HEK293 (cell line): ENCODE data around the gene GPATCH3.
A peak's percentile ranks its signal among the peaks of the same experiment; 100 is the strongest.

Experiments used
- GFI1B ChIP-seq: fragments of 450-650 bp; formaldehyde crosslinking; IDR thresholded peaks from 2 replicates; pipeline ENCODE4 v1.5.1; 2016; ENCODE audit warnings: missing biosample characterization, missing genetic modification characterization
- HOXD13 ChIP-seq: sonication (generic); formaldehyde crosslinking; IDR thresholded peaks from 2 replicates; pipeline ENCODE4 v1.8.0; 2022; ENCODE audit warnings: missing genetic modification reagents, borderline replicate concordance
- KLF1 ChIP-seq: fragments of 450-650 bp; formaldehyde crosslinking; IDR thresholded peaks from 2 replicates; pipeline ENCODE4 v1.5.1; 2016; ENCODE audit warnings: missing biosample characterization, missing genetic modification characterization
- RBAK ChIP-seq: fragments of 450-650 bp; formaldehyde crosslinking; IDR thresholded peaks from 2 replicates; pipeline ENCODE4 v1.5.1; 2016; ENCODE audit warnings: missing biosample characterization, missing genetic modification characterization
- SCRT2 ChIP-seq: fragments of 450-650 bp; formaldehyde crosslinking; IDR thresholded peaks from 2 replicates; pipeline ENCODE4 v1.5.1; 2016; ENCODE audit warnings: missing biosample characterization, missing genetic modification characterization
- TRIM28 ChIP-seq: IDR thresholded peaks from 2 replicates; pipeline ENCODE4 v1.6.1; 2011; ENCODE audit warnings: low read length, control low read depth, borderline replicate concordance
- YY1 ChIP-seq: fragments of 450-650 bp; formaldehyde crosslinking; IDR thresholded peaks from 2 replicates; pipeline ENCODE4 v1.5.1; 2018; ENCODE audit warnings: missing biosample characterization, missing genetic modification characterization
- ZBTB48 ChIP-seq: fragments of 450-650 bp; formaldehyde crosslinking; IDR thresholded peaks from 2 replicates; pipeline ENCODE4 v1.5.1; 2016; ENCODE audit warnings: missing biosample characterization, missing genetic modification characterization
- ZFP3 ChIP-seq: fragments of 450-650 bp; formaldehyde crosslinking; IDR thresholded peaks from 2 replicates; pipeline ENCODE4 v1.5.1; 2016; ENCODE audit warnings: low read depth, missing biosample characterization, missing genetic modification characterization
- ZFP37 ChIP-seq: fragments of 450-650 bp; formaldehyde crosslinking; IDR thresholded peaks from 2 replicates; pipeline ENCODE4 v1.5.1; 2016; ENCODE audit warnings: missing biosample characterization, missing genetic modification characterization
- ZNF114 ChIP-seq: fragments of 450-650 bp; formaldehyde crosslinking; IDR thresholded peaks from 2 replicates; pipeline ENCODE4 v1.5.0; 2017; ENCODE audit warnings: missing biosample characterization, missing genetic modification characterization
- ZNF221 ChIP-seq: fragments of 450-650 bp; formaldehyde crosslinking; IDR thresholded peaks from 2 replicates; pipeline ENCODE4 v1.5.1; 2017; ENCODE audit warnings: missing biosample characterization, missing genetic modification characterization, borderline replicate concordance
- ZNF292 ChIP-seq: fragments of 450-650 bp; formaldehyde crosslinking; IDR thresholded peaks from 2 replicates; pipeline ENCODE4 v1.5.1; 2016; ENCODE audit warnings: low read depth, missing biosample characterization, missing genetic modification characterization, borderline replicate concordance
- ZNF335 ChIP-seq: fragments of 450-650 bp; formaldehyde crosslinking; conservative IDR thresholded peaks from 2 replicates; pipeline ENCODE4 v1.5.1; 2016; ENCODE audit warnings: missing biosample characterization, missing genetic modification characterization
- ZNF391 ChIP-seq: fragments of 450-650 bp; formaldehyde crosslinking; IDR thresholded peaks from 2 replicates; pipeline ENCODE4 v1.5.1; 2016; ENCODE audit warnings: low read depth, missing biosample characterization, missing genetic modification characterization, borderline replicate concordance
- ZNF514 ChIP-seq: fragments of 450-650 bp; formaldehyde crosslinking; IDR thresholded peaks from 2 replicates; pipeline ENCODE4 v1.5.1; 2016; ENCODE audit warnings: missing biosample characterization, missing genetic modification characterization
- ZNF555 ChIP-seq: fragments of 450-650 bp; formaldehyde crosslinking; conservative IDR thresholded peaks from 2 replicates; pipeline ENCODE4 v1.5.1; 2017; ENCODE audit warnings: missing biosample characterization, mild to moderate bottlenecking, missing genetic modification characterization, inconsistent platforms
- ZNF600 ChIP-seq: fragments of 450-650 bp; formaldehyde crosslinking; IDR thresholded peaks from 2 replicates; pipeline ENCODE4 v1.5.1; 2016; ENCODE audit warnings: missing biosample characterization, missing genetic modification characterization
- ZNF747 ChIP-seq: fragments of 450-650 bp; formaldehyde crosslinking; IDR thresholded peaks from 2 replicates; pipeline ENCODE4 v1.5.1; 2016; ENCODE audit warnings: missing biosample characterization, missing genetic modification characterization
- ZNF791 ChIP-seq: fragments of 450-650 bp; formaldehyde crosslinking; IDR thresholded peaks from 2 replicates; pipeline ENCODE4 v1.5.1; 2016; ENCODE audit warnings: missing biosample characterization, missing genetic modification characterization
- ZNF792 ChIP-seq: fragments of 450-650 bp; formaldehyde crosslinking; IDR thresholded peaks from 2 replicates; pipeline ENCODE4 v1.5.1; 2016; ENCODE audit warnings: missing biosample characterization, missing genetic modification characterization
- TF ChIP-seq, protein P1 (sequence below): fragments of 450-650 bp; formaldehyde crosslinking; IDR thresholded peaks from 2 replicates; pipeline ENCODE4 v1.5.1; 2016; ENCODE audit warnings: missing biosample characterization, missing genetic modification characterization
- TF ChIP-seq, protein P2 (sequence below): fragments of 450-650 bp; formaldehyde crosslinking; IDR thresholded peaks from 2 replicates; pipeline ENCODE4 v1.5.1; 2016; ENCODE audit warnings: missing biosample characterization, missing genetic modification characterization
- TF ChIP-seq, protein P3 (sequence below): fragments of 450-650 bp; formaldehyde crosslinking; IDR thresholded peaks from 2 replicates; pipeline ENCODE4 v1.5.1; 2016; ENCODE audit warnings: missing biosample characterization, missing genetic modification characterization
- TF ChIP-seq, protein P4 (sequence below): fragments of 450-650 bp; formaldehyde crosslinking; IDR thresholded peaks from 2 replicates; pipeline ENCODE4 v1.5.1; 2016; ENCODE audit warnings: missing biosample characterization, missing genetic modification characterization
- TF ChIP-seq, protein P5 (sequence below): fragments of 450-650 bp; formaldehyde crosslinking; IDR thresholded peaks from 2 replicates; pipeline ENCODE4 v1.5.1; 2016; ENCODE audit warnings: missing biosample characterization, missing genetic modification characterization
- TF ChIP-seq, protein P6 (sequence below): fragments of 450-650 bp; formaldehyde crosslinking; IDR thresholded peaks from 2 replicates; pipeline ENCODE4 v1.5.1; 2016; ENCODE audit warnings: missing biosample characterization, missing genetic modification characterization, borderline replicate concordance

The GPATCH3 gene

DNA sequence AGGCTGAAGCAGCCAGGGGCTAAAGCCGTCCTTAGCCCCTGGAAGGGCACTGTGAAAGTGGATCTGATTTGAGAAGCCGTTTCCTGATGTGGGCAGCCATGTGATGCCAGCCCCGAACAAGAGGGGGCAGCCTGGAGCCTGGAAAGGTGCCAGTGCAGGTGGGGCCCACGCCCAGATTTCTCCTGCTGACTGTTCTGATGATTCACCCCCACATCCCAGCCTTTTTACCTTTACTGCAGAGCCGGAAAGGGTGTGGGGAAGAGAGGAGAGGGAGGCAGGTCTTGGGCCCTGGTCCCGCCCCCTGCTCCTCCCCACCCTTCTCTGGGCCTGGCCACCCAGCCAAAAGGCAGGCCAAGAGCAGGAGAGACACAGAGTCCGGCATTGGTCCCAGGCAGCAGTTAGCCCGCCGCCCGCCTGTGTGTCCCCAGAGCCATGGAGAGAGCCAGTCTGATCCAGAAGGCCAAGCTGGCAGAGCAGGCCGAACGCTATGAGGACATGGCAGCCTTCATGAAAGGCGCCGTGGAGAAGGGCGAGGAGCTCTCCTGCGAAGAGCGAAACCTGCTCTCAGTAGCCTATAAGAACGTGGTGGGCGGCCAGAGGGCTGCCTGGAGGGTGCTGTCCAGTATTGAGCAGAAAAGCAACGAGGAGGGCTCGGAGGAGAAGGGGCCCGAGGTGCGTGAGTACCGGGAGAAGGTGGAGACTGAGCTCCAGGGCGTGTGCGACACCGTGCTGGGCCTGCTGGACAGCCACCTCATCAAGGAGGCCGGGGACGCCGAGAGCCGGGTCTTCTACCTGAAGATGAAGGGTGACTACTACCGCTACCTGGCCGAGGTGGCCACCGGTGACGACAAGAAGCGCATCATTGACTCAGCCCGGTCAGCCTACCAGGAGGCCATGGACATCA lies 37.2 kb downstream of the GPATCH3 start, which contains the start of gene SFN (continued):
- TF ChIP-seq, protein P1, sequence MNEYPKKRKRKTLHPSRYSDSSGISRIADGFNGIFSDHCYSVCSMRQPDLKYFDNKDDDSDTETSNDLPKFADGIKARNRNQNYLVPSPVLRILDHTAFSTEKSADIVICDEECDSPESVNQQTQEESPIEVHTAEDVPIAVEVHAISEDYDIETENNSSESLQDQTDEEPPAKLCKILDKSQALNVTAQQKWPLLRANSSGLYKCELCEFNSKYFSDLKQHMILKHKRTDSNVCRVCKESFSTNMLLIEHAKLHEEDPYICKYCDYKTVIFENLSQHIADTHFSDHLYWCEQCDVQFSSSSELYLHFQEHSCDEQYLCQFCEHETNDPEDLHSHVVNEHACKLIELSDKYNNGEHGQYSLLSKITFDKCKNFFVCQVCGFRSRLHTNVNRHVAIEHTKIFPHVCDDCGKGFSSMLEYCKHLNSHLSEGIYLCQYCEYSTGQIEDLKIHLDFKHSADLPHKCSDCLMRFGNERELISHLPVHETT (tag by site-specific recombination): no peak
- TF ChIP-seq ZNF114 (tag by site-specific recombination) (no peak), ZNF391 (tag by site-specific recombination) (no peak), ZNF221 (no peak), SCRT2 (no peak), ZFP37 (tag by site-specific recombination) (no peak), RBAK (tag by site-specific recombination) (no peak), ZNF747 (no peak), ZFP3 (tag by site-specific recombination) (no peak), ZBTB48 (tag by site-specific recombination) (no peak), HOXD13 (no peak), ZNF514 (tag by site-specific recombination) (no peak), ZNF791 (tag by site-specific recombination) (no peak), ZNF292 (tag by site-specific recombination) (no peak), ZNF600 (tag by site-specific recombination) (no peak), ZNF335 (tag by site-specific recombination) (no peak), ZNF792 (no peak), TRIM28 (no peak), KLF1 (tag by site-specific recombination) (peak; percentile 93), ZNF555 (tag by site-specific recombination) (no peak), YY1 (tag by site-specific recombination) (no peak), GFI1B (tag by site-specific recombination) (peak; percentile 62; the same call in 1 of the 2 replicates)
- TF ChIP-seq, protein P2, sequence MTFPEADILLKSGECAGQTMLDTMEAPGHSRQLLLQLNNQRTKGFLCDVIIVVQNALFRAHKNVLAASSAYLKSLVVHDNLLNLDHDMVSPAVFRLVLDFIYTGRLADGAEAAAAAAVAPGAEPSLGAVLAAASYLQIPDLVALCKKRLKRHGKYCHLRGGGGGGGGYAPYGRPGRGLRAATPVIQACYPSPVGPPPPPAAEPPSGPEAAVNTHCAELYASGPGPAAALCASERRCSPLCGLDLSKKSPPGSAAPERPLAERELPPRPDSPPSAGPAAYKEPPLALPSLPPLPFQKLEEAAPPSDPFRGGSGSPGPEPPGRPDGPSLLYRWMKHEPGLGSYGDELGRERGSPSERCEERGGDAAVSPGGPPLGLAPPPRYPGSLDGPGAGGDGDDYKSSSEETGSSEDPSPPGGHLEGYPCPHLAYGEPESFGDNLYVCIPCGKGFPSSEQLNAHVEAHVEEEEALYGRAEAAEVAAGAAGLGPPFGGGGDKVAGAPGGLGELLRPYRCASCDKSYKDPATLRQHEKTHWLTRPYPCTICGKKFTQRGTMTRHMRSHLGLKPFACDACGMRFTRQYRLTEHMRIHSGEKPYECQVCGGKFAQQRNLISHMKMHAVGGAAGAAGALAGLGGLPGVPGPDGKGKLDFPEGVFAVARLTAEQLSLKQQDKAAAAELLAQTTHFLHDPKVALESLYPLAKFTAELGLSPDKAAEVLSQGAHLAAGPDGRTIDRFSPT (tag by site-specific recombination): peak; percentile 23; the same call in 1 of the 2 replicates
- TF ChIP-seq, protein P3, sequence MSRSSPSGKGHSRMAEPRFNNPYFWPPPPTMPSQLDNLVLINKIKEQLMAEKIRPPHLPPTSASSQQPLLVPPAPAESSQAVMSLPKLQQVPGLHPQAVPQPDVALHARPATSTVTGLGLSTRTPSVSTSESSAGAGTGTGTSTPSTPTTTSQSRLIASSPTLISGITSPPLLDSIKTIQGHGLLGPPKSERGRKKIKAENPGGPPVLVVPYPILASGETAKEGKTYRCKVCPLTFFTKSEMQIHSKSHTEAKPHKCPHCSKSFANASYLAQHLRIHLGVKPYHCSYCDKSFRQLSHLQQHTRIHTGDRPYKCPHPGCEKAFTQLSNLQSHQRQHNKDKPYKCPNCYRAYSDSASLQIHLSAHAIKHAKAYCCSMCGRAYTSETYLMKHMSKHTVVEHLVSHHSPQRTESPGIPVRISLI (tag by site-specific recombination): no peak
- TF ChIP-seq, protein P4, sequence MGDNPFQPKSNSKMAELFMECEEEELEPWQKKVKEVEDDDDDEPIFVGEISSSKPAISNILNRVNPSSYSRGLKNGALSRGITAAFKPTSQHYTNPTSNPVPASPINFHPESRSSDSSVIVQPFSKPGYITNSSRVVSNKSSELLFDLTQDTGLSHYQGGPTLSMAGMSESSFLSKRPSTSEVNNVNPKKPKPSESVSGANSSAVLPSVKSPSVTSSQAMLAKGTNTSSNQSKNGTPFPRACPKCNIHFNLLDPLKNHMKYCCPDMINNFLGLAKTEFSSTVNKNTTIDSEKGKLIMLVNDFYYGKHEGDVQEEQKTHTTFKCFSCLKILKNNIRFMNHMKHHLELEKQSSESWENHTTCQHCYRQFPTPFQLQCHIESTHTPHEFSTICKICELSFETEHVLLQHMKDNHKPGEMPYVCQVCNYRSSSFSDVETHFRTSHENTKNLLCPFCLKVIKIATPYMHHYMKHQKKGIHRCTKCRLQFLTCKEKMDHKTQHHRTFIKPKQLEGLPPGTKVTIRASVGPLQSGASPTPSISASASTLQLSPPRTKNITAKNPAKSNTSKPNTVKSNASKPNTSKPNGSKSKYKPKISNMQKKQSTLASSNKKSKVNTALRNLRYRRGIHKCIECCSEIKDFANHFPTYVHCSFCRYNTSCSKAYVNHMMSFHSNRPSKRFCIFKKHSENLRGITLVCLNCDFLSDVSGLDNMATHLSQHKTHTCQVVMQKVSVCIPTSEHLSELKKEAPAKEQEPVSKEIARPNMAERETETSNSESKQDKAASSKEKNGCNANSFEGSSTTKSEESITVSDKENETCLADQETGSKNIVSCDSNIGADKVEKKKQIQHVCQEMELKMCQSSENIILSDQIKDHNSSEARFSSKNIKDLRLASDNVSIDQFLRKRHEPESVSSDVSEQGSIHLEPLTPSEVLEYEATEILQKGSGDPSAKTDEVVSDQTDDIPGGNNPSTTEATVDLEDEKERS: no peak
- TF ChIP-seq, protein P5, sequence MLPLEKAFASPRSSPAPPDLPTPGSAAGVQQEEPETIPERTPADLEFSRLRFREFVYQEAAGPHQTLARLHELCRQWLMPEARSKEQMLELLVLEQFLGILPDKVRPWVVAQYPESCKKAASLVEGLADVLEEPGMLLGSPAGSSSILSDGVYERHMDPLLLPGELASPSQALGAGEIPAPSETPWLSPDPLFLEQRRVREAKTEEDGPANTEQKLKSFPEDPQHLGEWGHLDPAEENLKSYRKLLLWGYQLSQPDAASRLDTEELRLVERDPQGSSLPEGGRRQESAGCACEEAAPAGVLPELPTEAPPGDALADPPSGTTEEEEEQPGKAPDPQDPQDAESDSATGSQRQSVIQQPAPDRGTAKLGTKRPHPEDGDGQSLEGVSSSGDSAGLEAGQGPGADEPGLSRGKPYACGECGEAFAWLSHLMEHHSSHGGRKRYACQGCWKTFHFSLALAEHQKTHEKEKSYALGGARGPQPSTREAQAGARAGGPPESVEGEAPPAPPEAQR (tag by site-specific recombination): no peak
- TF ChIP-seq, protein P6, sequence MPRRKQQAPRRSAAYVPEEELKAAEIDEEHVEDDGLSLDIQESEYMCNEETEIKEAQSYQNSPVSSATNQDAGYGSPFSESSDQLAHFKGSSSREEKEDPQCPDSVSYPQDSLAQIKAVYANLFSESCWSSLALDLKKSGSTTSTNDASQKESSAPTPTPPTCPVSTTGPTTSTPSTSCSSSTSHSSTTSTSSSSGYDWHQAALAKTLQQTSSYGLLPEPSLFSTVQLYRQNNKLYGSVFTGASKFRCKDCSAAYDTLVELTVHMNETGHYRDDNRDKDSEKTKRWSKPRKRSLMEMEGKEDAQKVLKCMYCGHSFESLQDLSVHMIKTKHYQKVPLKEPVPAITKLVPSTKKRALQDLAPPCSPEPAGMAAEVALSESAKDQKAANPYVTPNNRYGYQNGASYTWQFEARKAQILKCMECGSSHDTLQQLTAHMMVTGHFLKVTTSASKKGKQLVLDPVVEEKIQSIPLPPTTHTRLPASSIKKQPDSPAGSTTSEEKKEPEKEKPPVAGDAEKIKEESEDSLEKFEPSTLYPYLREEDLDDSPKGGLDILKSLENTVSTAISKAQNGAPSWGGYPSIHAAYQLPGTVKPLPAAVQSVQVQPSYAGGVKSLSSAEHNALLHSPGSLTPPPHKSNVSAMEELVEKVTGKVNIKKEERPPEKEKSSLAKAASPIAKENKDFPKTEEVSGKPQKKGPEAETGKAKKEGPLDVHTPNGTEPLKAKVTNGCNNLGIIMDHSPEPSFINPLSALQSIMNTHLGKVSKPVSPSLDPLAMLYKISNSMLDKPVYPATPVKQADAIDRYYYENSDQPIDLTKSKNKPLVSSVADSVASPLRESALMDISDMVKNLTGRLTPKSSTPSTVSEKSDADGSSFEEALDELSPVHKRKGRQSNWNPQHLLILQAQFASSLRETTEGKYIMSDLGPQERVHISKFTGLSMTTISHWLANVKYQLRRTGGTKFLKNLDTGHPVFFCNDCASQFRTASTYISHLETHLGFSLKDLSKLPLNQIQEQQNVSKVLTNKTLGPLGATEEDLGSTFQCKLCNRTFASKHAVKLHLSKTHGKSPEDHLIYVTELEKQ (tag by site-specific recombination): no peak
